ENCODE results near the gene ADAMTS9.
A peak's percentile ranks its signal among the peaks of the same experiment; 100 is the strongest.
"Not testable (repeated sequence)": the region's sequence is repeated elsewhere in the genome, so short reads cannot be mapped to it uniquely, and the experiment has no call there.

ADAMTS9 gene

DNA sequence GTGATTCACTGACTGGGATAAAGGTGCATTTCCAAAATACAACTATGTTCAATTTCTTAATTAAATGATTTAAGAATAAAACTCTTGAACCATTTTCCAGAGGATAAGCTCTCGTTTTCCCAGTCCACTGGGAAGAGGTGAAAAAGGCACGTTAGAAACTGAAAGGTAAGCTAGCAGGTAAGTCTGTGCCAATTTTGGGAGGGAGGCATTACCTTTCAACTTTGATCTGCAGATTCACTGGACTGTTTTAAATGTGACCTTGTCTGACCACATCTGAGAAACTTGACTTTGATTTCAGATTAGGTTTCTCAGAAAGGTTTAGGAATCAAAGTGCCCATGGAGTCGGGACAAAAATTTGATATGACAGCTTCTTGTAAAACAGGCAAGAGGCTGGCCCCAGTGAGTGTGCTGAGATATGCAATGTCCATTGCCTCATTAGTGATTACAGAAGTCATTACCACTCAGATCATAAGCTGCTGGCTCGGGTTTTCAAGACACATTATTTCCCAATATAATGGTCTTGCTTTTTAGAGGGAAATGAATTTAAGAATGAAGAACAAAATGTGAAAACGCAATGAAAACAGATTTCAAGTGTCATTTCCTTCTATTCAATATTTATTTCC is 118.8 kb downstream of the ADAMTS9 start:
- no peak for DNase-seq

GRCh38 chr3:64566859-64567258 is 120.9 kb downstream of the ADAMTS9 start:
- DNase-seq: no peak

- DNase-seq: no peak
These were observed 124.0 kb downstream of the ADAMTS9 start for GRCh38 chr3:64563751-64564150.

DNA sequence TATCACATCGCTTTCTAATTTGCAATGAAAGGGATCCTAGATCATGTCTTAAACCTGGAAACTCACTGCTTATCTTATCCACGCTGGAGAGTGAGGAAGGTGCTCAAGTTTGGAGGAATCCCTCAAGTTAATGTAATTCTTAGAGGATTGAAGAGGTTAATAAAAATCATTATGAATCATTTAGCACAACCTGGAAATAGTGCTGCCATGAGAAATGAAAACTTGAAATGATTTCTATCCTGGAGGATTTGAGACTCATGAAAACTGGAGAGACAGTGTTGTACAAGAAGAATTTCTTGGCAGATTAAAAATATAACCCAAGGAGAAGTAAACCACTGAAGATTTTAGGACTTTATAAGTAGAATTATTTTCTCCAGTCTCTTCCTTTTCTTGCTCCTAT is 125.9 kb downstream of the ADAMTS9 start:
- DNase-seq: no peak

DNA sequence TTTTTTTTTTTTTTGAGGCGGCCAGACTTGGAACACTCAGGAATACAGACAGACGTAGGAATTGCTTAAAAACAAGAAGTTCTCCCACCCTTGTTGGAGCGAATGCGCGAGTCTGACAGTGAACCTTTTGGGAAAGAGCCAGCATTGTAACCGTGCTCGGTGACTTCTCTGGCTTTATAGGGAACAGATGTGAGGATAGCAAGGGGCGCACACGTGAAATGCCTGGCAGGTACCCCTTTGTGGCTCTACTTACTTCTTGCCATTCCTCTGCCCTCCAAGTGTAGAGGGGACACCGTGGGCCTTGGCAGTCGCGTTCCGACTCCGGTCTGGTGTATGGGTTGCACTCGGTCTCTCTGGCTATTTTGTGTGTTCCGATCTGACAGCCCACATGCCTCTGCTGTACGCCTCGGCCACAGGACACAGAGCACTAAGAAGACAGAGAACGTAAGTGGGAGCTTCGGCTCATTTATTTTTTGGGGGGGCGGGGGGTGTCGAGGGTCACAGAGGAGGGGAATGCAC is 126.4 kb downstream of the ADAMTS9 start:
- no peak for DNase-seq

DNA sequence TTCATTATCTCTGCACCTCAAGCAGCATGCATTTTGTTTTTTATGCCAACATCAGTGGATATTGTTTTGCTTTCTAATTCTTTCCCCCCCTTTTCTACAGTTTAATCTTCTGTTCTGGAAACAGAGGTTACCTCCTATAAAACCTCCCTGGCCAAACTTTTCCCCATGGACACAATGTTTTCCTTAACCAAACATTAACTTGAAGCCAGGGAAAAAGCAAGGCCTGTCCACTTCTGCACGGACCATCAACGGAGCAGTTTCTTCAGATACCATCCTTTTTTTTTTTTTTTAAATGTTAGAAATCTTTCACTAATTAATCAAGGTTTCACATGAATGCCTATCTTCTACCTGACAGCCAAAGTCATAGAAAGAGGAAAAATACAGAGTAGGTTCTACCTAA is 127.0 kb downstream of the ADAMTS9 start:
- DNase-seq: no peak

GRCh38 chr3:64559588-64559987 is 128.2 kb downstream of the ADAMTS9 start:
- DNase-seq: no peak

- DNase-seq: no peak
These were observed 131.8 kb downstream of the ADAMTS9 start for GRCh38 chr3:64556046-64556445.

DNA sequence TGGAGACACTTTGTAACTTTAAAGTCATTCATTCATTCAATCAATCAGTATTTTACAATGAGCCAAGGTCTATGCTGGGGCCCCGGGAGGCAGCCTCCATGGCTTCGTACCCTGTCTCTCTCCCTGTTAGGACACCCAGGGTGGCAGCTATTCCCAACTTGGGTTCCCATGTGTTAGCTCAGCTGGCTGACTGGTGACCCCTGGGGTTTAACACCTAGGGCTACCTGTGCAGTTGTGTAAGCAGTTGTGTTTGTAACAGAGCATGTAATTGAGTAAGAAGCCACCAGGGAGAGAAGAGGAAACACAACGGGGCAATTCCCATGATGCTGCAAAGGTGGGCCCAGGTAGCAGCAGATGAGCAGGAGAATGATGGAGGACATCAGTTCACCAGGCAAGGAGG is 132.4 kb downstream of the ADAMTS9 start:
- DNase-seq: no peak

- DNase-seq: no peak
These were observed 133.5 kb downstream of the ADAMTS9 start for GRCh38 chr3:64554096-64554920.

GRCh38 chr3:64552966-64553365 is 134.8 kb downstream of the ADAMTS9 start:
- no peak for DNase-seq

DNA sequence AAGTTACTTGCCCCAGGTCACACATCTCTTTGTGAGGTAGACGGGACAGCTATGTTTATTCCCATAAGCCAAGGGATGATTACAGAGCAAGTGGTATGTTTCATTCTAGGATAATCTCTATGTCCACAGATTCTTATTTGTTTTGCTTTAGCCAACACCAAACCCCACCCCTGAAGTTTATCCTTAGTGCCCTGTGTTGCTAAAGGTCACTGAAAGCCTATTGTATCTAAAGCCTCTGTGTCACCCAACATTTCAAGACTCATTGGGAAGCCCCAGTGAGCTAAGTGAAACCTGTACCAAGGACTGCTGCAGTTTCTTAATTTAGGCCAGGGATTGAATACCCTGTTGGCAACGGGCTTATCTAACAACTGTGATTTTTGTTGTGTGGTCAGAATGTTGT is 135.6 kb downstream of the ADAMTS9 start:
- DNase-seq: no peak

DNA sequence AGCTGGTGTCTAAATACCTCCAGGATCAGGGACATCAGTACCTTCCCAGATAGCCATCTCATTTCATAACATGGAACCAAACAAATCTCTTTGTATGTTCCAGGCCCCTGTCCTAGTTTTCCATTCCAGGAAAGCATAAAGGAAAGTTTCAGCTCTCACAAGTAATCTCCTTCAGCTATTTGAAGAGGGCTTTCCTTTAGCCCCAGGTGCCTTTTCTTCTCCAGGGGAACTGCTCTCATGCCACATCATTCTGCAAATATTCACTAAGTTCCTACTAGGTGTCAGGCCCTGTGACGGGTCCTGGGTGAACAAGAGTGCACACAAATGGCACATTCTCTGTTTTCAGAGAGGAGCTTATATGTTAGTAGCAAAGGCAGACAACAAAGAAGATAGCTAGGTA is 136.1 kb downstream of the ADAMTS9 start:
- DNase-seq: no peak

DNA sequence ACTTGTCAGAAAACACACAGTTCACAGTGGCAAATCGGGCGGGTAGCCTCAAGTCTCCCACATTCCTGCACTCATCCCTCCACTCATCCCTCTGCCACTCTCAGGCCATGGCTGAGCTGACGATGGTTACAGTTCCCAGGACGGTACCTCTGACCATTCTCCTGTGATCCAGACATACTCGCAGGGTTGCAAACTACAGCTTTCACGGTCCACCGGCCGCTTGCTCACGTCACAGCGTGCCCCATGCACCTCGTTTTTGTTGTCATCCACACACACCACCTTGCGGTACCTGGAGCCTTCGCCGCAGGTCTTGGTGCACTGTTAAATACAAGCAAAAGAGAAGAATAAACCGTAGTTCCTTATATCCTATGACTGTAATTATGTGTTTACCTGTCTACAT is 137.1 kb downstream of the ADAMTS9 start:
- DNase-seq: no peak

DNA sequence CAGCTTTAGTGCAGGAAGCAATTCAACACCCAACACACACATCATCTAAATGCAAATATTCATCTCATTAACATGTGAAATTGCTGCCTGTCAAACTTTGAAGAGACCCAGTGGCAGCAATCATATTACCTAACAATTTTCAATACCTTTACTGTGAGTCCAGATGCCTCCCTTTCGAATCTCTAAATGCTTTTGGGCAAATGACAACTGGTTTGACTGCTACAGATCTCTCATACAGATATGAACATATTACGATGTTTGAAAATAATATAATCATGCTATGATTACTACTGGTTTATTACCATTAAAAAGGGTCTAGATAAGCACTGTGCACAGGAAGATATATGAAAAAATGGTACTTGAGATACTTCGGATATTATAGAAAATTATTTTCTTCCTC is 137.9 kb downstream of the ADAMTS9 start:
- DNase-seq: no peak

DNA sequence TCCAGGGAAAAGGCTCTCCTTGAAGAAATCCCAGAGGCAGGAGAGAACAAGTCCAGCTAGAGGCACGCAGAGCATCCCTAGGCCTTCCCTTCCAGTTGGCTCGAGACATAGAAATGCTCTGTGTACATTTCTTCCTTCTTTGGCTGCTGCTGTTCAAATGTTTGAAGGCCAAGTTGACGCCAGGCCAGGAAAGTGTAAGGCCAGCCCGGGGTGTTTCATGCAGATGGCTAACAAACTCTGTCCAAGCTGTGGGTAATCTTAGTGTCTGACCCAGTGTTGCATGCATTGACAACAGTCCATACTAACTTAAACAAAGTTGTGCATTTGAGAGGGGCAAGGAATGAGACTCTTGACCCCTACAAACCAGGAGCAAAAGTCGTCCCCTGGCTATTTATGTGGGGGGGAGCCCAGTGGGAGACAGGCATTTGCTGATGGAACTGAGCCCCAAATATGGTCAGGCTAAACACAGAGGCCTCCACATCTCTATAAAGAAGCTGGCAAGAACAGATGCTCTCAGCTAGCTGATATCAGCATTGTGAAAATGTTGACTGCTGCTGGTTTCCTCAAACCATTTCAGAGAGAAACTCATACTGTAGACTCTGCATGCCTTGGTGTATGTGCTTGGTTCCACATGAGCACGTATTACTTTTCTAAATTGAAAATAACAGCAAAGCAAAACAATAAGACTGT is 139.5 kb downstream of the ADAMTS9 start:
- DNase-seq: no peak

DNA sequence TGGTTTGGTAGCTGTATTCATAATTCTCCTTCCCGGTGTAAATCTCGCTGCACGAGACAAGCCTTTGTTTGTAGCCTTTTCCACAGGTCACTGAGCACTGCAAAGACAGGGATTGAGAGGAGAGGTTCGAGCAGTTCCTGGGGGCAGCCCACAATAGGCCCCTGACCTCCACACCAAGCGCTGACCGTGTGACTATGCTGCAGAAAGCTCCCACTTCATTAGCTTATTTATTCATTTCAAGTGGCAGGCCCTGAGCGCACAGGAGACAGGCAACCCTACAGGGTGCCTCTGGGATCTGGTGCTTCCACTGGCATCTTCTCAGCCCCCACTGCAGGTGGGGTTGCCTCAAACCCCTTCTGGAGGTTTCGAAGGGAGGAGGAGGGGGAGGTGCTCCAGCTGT is 140.9 kb downstream of the ADAMTS9 start:
- DNase-seq: no peak

GRCh38 chr3:64545239-64545638 is 142.6 kb downstream of the ADAMTS9 start:
- DNase-seq: not testable (repeated sequence)

DNA sequence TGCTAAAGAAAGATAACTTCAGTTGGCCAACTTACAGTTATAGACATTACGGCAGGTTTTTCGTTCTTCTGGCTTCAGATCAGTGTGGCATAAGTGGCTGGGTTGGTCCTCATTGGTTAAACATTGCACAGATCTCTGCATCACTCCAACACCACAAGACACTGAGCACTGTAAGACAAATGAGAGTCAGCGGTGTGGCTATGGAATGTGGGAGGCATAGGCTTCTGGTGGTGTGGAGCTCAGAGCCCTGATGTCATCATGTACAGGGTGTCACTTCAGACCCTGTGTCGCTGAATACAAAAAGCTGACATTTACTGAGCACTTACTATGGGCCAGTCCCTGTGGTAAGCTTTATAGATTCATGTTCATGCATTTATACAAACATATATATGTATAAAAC is 146.0 kb downstream of the ADAMTS9 start:
- no peak for DNase-seq

GRCh38 chr3:64539451-64540196 is 148.2 kb downstream of the ADAMTS9 start:
- DNase-seq: peak in 1 of 2 experiments; percentile 32

- DNase-seq: no peak
These were observed 151.6 kb downstream of the ADAMTS9 start for GRCh38 chr3:64536166-64536565.

DNA sequence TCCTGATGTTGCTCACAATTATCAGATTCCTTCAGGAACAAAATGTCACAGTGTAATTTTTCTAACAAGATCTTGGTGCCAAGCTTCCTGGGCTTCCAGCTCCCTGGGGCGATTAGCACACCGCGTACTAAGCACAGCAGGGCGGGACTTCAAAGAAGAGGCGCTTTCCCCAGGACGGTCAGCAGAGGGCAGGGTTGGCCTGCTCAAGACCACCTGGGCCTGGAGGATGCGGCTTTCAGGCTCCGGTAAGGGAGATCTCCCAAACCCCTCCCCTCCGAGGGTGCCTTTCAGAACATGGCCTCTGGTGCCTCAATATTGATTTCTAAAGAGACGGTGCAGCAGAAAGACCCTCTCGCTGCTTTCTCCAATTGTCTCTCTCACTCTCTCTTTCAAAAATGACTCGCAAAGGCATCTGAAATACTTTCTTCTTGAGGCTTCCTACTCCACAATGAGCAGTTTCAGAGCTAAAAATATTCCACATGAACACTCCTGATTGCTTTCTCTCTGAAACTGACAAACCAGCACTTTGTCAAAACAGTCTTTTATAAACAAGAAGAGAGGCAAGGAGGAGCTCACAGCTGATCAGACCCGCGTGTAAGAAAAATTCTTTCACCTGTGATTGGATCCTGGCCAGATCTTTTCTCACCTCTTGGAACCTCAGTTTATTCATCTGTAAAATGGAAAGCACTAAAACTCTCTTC is 154.0 kb downstream of the ADAMTS9 start:
- peak; percentile 37 to 73 for DNase-seq
